GM23338 (cell line): Measurements from ENCODE around the gene APOBEC3A. TPM values are rescaled to one million over a fixed set of nuclear protein-coding genes. Genes with fewer than 3 reads are reported as not detected.

Source experiments
- ATAC-seq: fragments of 200-7000 bp; cut with Tn5 transposase; 3 replicates; pipeline ENCODE4 v1.9.1; 2020
- DNase-seq: peaks from one replicate; pipeline ENCODE4 v3.0.0-alpha.2; 2015; ENCODE audit warnings: low spot score
- H2AFZ ChIP-seq: fragments of 200-600 bp; sonication (generic); 2 replicates; pipeline ENCODE4 v1.8.0; 2016; ENCODE audit warnings: antibody characterized with exemption, mild to moderate bottlenecking, moderate library complexity
- H3F3A ChIP-seq: fragments of 200-600 bp; sonication (generic); replicated peaks from 2 replicates; pipeline ENCODE4 v1.8.0; 2017; ENCODE audit warnings: antibody characterized with exemption, mixed run types, low read depth
- H3K27ac ChIP-seq: fragments of 200-600 bp; sonication (generic); 2 replicates; pipeline ENCODE4 v1.6.1; 2016; ENCODE audit warnings: low read depth
- H3K27me3 ChIP-seq: fragments of 200-600 bp; sonication (generic); 2 replicates; pipeline ENCODE4 v1.8.0; 2016; ENCODE audit warnings: mild to moderate bottlenecking, mixed run types, moderate library complexity; ENCODE audit not compliant: insufficient read depth
- H3K36me3 ChIP-seq: fragments of 200-600 bp; sonication (generic); 2 replicates; pipeline ENCODE4 v1.8.0; 2016; ENCODE audit warnings: mild to moderate bottlenecking; ENCODE audit not compliant: insufficient read depth
- H3K4me1 ChIP-seq: fragments of 200-600 bp; sonication (generic); 2 replicates; pipeline ENCODE4 v1.8.0; 2016; ENCODE audit warnings: mild to moderate bottlenecking, moderate library complexity; ENCODE audit not compliant: insufficient read depth
- H3K4me2 ChIP-seq: fragments of 200-600 bp; sonication (generic); 2 replicates; pipeline ENCODE4 v1.7.1; 2017; ENCODE audit warnings: mixed run types
- H3K4me3 ChIP-seq: fragments of 200-600 bp; sonication (generic); 2 replicates; pipeline ENCODE4 v1.6.1; 2016; ENCODE audit warnings: mixed run types
- H3K79me2 ChIP-seq: fragments of 200-600 bp; sonication (generic); replicated peaks from 2 replicates; pipeline ENCODE4 v1.8.0; 2017; ENCODE audit warnings: mild to moderate bottlenecking; ENCODE audit not compliant: insufficient read depth
- H3K9me2 ChIP-seq: fragments of 200-600 bp; sonication (generic); 2 replicates; pipeline ENCODE4 v1.8.0; 2017; ENCODE audit not compliant: insufficient read depth
- H4K20me1 ChIP-seq: fragments of 200-600 bp; sonication (generic); replicated peaks from 2 replicates; pipeline ENCODE4 v1.8.0; 2017; ENCODE audit warnings: mild to moderate bottlenecking; ENCODE audit not compliant: insufficient read depth
- H3K27ac Mint-ChIP-seq: 2 replicates; pipeline ENCODE4 v1.8.0; 2020; ENCODE audit warnings: inconsistent platforms, mild to moderate bottlenecking, moderate library complexity, mixed read lengths
- H3K27me3 Mint-ChIP-seq: 3 replicates; pipeline ENCODE4 v1.8.0; 2022; ENCODE audit warnings: low read depth, mild to moderate bottlenecking, moderate library complexity, mixed read lengths, inconsistent platforms; ENCODE audit not compliant: insufficient read depth, poor library complexity
- H3K36me3 Mint-ChIP-seq: 3 replicates; pipeline ENCODE4 v1.8.0; 2021; ENCODE audit warnings: low read depth, mild to moderate bottlenecking, inconsistent platforms, moderate library complexity, mixed read lengths
- H3K4me1 Mint-ChIP-seq: 3 replicates; pipeline ENCODE4 v1.8.0; 2020; ENCODE audit warnings: mild to moderate bottlenecking, inconsistent platforms, mixed read lengths
- H3K4me3 Mint-ChIP-seq: 3 replicates; pipeline ENCODE4 v1.8.0; 2021; ENCODE audit warnings: moderate library complexity, mild to moderate bottlenecking, inconsistent platforms, mixed read lengths
- H3K9me3 Mint-ChIP-seq: 3 replicates; pipeline ENCODE4 v1.8.0; 2020; ENCODE audit warnings: moderate library complexity, mild to moderate bottlenecking, inconsistent platforms, mixed read lengths
- CREB1 ChIP-seq: fragments of 250-450 bp; sonication (Bioruptor Pico); IDR thresholded peaks from 2 replicates; pipeline ENCODE4 v1.5.0; 2020; ENCODE audit warnings: low read depth, mild to moderate bottlenecking, moderate library complexity
- ETS1 ChIP-seq: IDR thresholded peaks from 2 replicates; pipeline ENCODE4 v1.6.1; 2016; ENCODE audit warnings: antibody characterized with exemption
- EZH2 ChIP-seq: fragments of 200-600 bp; sonication (generic); IDR thresholded peaks from one replicate; pipeline ENCODE4 v1.8.0; 2017; ENCODE audit warnings: antibody characterized with exemption, mild to moderate bottlenecking, low read depth; ENCODE audit not compliant: unreplicated experiment
- EZH2phosphoT487 ChIP-seq: fragments of 200-600 bp; sonication (generic); IDR thresholded peaks from one replicate; pipeline ENCODE4 v1.8.1; 2018; ENCODE audit warnings: antibody characterized with exemption; ENCODE audit not compliant: unreplicated experiment
- JUNB ChIP-seq: IDR thresholded peaks from one replicate; pipeline ENCODE4 v1.6.1; 2016; ENCODE audit warnings: antibody characterized with exemption; ENCODE audit not compliant: unreplicated experiment
- NANOG ChIP-seq: IDR thresholded peaks from 2 replicates; pipeline ENCODE4 v1.6.1; 2016; ENCODE audit warnings: antibody characterized with exemption, borderline replicate concordance
- POLR2AphosphoS5 ChIP-seq: IDR thresholded peaks from 2 replicates; pipeline ENCODE4 v1.6.1; 2016; ENCODE audit warnings: antibody characterized with exemption, low read depth
- STAT1 ChIP-seq: IDR thresholded peaks from one replicate; pipeline ENCODE4 v1.6.1; 2016; ENCODE audit warnings: antibody characterized with exemption; ENCODE audit not compliant: unreplicated experiment
- ZNF114 ChIP-seq: fragments of 250-450 bp; sonication (Bioruptor Pico); IDR thresholded peaks from 2 replicates; pipeline ENCODE4 v1.5.0; 2020; ENCODE audit warnings: mild to moderate bottlenecking, moderate library complexity
- ZNF331 ChIP-seq: fragments of 250-450 bp; sonication (Bioruptor Pico); IDR thresholded peaks from 2 replicates; pipeline ENCODE4 v1.5.0; 2020; ENCODE audit warnings: low read depth, mild to moderate bottlenecking, moderate library complexity
- ZNF462 ChIP-seq: fragments of 250-450 bp; sonication (Bioruptor Pico); IDR thresholded peaks from 2 replicates; pipeline ENCODE4 v1.5.0; 2020; ENCODE audit warnings: mild to moderate bottlenecking, moderate library complexity
- polyA plus RNA-seq: library from polyadenylated mRNA; unstranded; fragments of >200 nt; fragmentation: Nextera tagmentation; extraction: Ambion mirVana; gene quantifications from 2 replicates; pipeline ENCODE4 v1.2.1, GENCODE V29; 2016
- total RNA-seq: library from RNA; depleted of rRNA; stranded (reverse); fragments of >200 nt; shearing (Covaris generic); gene quantifications from 2 replicates; pipeline ENCODE4 v1.2.3, GENCODE V29; 2014
- TF ChIP-seq, protein P1 (sequence below): IDR thresholded peaks from one replicate; pipeline ENCODE4 v1.6.1; 2018; ENCODE audit warnings: antibody characterized with exemption; ENCODE audit not compliant: unreplicated experiment

APOBEC3A gene
- total and polyA plus RNA-seq, 2 experiments from 2014 or later = 0.21 TPM; not detected in 1

- no peaks in the 10 kb centered on the region; the same call in 1 of the 2 replicates for H3K4me1 ChIP-seq
- Mint-ChIP-seq H3K27ac (no peak overlapping the region), H3K9me3 (no peaks in the 10 kb centered on the region), H3K4me3 (no peak overlapping the region), H3K27me3 (peaks cover 2% of the 10 kb centered on the region), H3K4me1 (peaks cover 12% of the 10 kb centered on the region), H3K36me3 (no peaks in the 10 kb centered on the region)
- H3K79me2 ChIP-seq = no peaks in the 10 kb centered on the region
- H3F3A ChIP-seq = no peaks in the 10 kb centered on the region
- no peaks in the 10 kb centered on the region for H3K27me3 ChIP-seq
- no peak for DNase-seq
- H3K9me2 ChIP-seq = no peaks in the 10 kb centered on the region; the same call in 1 of the 2 replicates
- H3K36me3 ChIP-seq = no peaks in the 10 kb centered on the region
- H3K4me2 ChIP-seq = no peak overlapping the region
- H4K20me1 ChIP-seq = no peaks in the 10 kb centered on the region
- no peak overlapping the region for H3K4me3 ChIP-seq
- ATAC-seq = no peak
- H2AFZ ChIP-seq = no peak overlapping the region
- TF ChIP-seq ZNF462 (CRISPR knock-in tag) = no peak
- TF ChIP-seq EZH2phosphoT487 = no peak
- no peak for TF ChIP-seq POLR2AphosphoS5
- TF ChIP-seq CREB1 = no peak
- TF ChIP-seq ZNF114 (CRISPR knock-in tag) = no peak
- TF ChIP-seq JUNB = no peak
- TF ChIP-seq STAT1 = no peak
- TF ChIP-seq ZNF331 (CRISPR knock-in tag) = no peak
- TF ChIP-seq EZH2 = no peak
- no peak for TF ChIP-seq NANOG
- no peak for TF ChIP-seq ETS1
- TF ChIP-seq, protein P1, sequence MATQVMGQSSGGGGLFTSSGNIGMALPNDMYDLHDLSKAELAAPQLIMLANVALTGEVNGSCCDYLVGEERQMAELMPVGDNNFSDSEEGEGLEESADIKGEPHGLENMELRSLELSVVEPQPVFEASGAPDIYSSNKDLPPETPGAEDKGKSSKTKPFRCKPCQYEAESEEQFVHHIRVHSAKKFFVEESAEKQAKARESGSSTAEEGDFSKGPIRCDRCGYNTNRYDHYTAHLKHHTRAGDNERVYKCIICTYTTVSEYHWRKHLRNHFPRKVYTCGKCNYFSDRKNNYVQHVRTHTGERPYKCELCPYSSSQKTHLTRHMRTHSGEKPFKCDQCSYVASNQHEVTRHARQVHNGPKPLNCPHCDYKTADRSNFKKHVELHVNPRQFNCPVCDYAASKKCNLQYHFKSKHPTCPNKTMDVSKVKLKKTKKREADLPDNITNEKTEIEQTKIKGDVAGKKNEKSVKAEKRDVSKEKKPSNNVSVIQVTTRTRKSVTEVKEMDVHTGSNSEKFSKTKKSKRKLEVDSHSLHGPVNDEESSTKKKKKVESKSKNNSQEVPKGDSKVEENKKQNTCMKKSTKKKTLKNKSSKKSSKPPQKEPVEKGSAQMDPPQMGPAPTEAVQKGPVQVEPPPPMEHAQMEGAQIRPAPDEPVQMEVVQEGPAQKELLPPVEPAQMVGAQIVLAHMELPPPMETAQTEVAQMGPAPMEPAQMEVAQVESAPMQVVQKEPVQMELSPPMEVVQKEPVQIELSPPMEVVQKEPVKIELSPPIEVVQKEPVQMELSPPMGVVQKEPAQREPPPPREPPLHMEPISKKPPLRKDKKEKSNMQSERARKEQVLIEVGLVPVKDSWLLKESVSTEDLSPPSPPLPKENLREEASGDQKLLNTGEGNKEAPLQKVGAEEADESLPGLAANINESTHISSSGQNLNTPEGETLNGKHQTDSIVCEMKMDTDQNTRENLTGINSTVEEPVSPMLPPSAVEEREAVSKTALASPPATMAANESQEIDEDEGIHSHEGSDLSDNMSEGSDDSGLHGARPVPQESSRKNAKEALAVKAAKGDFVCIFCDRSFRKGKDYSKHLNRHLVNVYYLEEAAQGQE = no peak
- H3K27ac ChIP-seq = no peak overlapping the region
Measured at GRCh38 chr22:38925571-38926041, 31.8 kb upstream of the APOBEC3A start.
